ENCODE measurements around the gene IRAG1.

IRAG1 gene

GRCh38 chr11:10650166-10650565 is 43.4 kb downstream of the IRAG1 start:
- DNase-seq: no peak

GRCh38 chr11:10648871-10649270 is 44.7 kb downstream of the IRAG1 start:
- DNase-seq: no peak

- no peak for DNase-seq
Observed at GRCh38 chr11:10646681-10647355, 46.7 kb downstream of the IRAG1 start.

- DNase-seq: no peak
Observed at GRCh38 chr11:10646005-10646404, 47.5 kb downstream of the IRAG1 start.

- DNase-seq: no peak
Observed at GRCh38 chr11:10645212-10645795, 48.3 kb downstream of the IRAG1 start.
